GM12878 (cell line): Measurements from ENCODE around the gene WIPF1. TPM values are rescaled to one million over a fixed set of nuclear protein-coding genes. Genes with fewer than 3 reads are reported as not detected.

ENCODE experiments used
- ATF7 ChIP-seq: fragments of 450-650 bp; IDR thresholded peaks from 2 replicates; pipeline ENCODE4 v1.6.1; 2016; ENCODE audit warnings: low read depth, mild to moderate bottlenecking
- CREB1 ChIP-seq: IDR thresholded peaks from 2 replicates; pipeline ENCODE4 v1.6.1; 2012; ENCODE audit warnings: low read depth, mild to moderate bottlenecking, inconsistent platforms
- ESRRA ChIP-seq: IDR thresholded peaks from 2 replicates; pipeline ENCODE4 v1.6.1; 2012; ENCODE audit warnings: mild to moderate bottlenecking, low read length, improper control_type of control experiment
- GABPA ChIP-seq: IDR thresholded peaks from 2 replicates; pipeline ENCODE4 v1.6.1; 2014; ENCODE audit warnings: antibody characterized with exemption, low read depth, mild to moderate bottlenecking, inconsistent platforms
- HDGF ChIP-seq: fragments of 450-650 bp; IDR thresholded peaks from 2 replicates; pipeline ENCODE4 v1.6.1; 2016; ENCODE audit warnings: antibody characterized with exemption
- MEF2B ChIP-seq: fragments of 450-650 bp; IDR thresholded peaks from 2 replicates; pipeline ENCODE4 v1.6.1; 2018; ENCODE audit warnings: mild to moderate bottlenecking, moderate library complexity; ENCODE audit not compliant: partially characterized antibody, poor library complexity, severe bottlenecking
- NBN ChIP-seq: fragments of 450-650 bp; IDR thresholded peaks from 2 replicates; pipeline ENCODE4 v1.6.1; 2016
- POLR2A ChIP-seq: IDR thresholded peaks from 2 replicates; pipeline ENCODE4 v1.6.1; 2011; ENCODE audit warnings: low read depth, mild to moderate bottlenecking, low read length
- RAD51 ChIP-seq: fragments of 450-650 bp; IDR thresholded peaks from 2 replicates; pipeline ENCODE4 v1.6.1; 2016; ENCODE audit warnings: moderate library complexity, mild to moderate bottlenecking, inconsistent platforms
- SIN3A ChIP-seq: IDR thresholded peaks from 2 replicates; pipeline ENCODE4 v1.6.1; 2012; ENCODE audit warnings: low read depth, low read length, improper control_type of control experiment
- SPI1 ChIP-seq: IDR thresholded peaks from 2 replicates; pipeline ENCODE4 v1.6.1; 2011; ENCODE audit warnings: low read depth, mild to moderate bottlenecking, low read length, moderate library complexity, borderline replicate concordance; ENCODE audit not compliant: insufficient read depth
- TAF1 ChIP-seq: IDR thresholded peaks from 2 replicates; pipeline ENCODE4 v1.6.1; 2011; ENCODE audit warnings: mild to moderate bottlenecking, low read depth, low read length, borderline replicate concordance
- TCF3 ChIP-seq: IDR thresholded peaks from 2 replicates; pipeline ENCODE4 v1.6.1; 2012; ENCODE audit warnings: low read depth, mild to moderate bottlenecking, low read length, borderline replicate concordance; ENCODE audit not compliant: insufficient read depth
- TCF7 ChIP-seq: IDR thresholded peaks from 2 replicates; pipeline ENCODE4 v1.6.1; 2014; ENCODE audit warnings: antibody characterized with exemption, borderline replicate concordance
- ZNF207 ChIP-seq: fragments of 450-650 bp; IDR thresholded peaks from 2 replicates; pipeline ENCODE4 v1.6.1; 2014; ENCODE audit warnings: antibody characterized with exemption, mild to moderate bottlenecking, borderline replicate concordance
- ZNF384 ChIP-seq: IDR thresholded peaks from 2 replicates; pipeline ENCODE4 v1.6.1; 2012; ENCODE audit warnings: low read depth, mild to moderate bottlenecking, low read length, improper control_type of control experiment, borderline replicate concordance
- polyA plus RNA-seq, 11 experiments: library from polyadenylated mRNA; depleted of rRNA in 4 of 11; unstranded in 6 of 11; stranded (reverse) in 5 of 11; fragments of >200 nt; fragmentation: Nextera tagmentation in 4 of 11; fragmentation: Illumina TruSeq in 1 of 11; extraction: Ambion mirVana in 4 of 11; extraction: Trizol in 1 of 11; gene quantifications; 1 replicate in 1 of 11; 2 replicates in 10 of 11; pipeline versions ENCODE4 v1.2.1 to v1.2.3, GENCODE V29; 2011 to 2016; ENCODE audit warnings: inconsistent platforms in 2 of 11, missing spikeins in 2 of 11, low read depth in 1 of 11
- total RNA-seq, 4 experiments: library from RNA; depleted of rRNA in 3 of 4; stranded (reverse); fragments of >200 nt in 3 of 4; fragmentation: Illumina TruSeq in 1 of 4; extraction: Trizol in 1 of 4; gene quantifications; 2 replicates each; pipeline versions ENCODE4 v1.2.1 to v1.2.3, GENCODE V29; 2013 to 2021
- TF ChIP-seq, protein P1 (sequence below): fragments of 450-650 bp; IDR thresholded peaks from 2 replicates; pipeline ENCODE4 v1.6.1; 2017; ENCODE audit warnings: low read depth, mild to moderate bottlenecking, moderate library complexity
- TF ChIP-seq, protein P2 (sequence below): fragments of 450-650 bp; IDR thresholded peaks from 2 replicates; pipeline ENCODE4 v1.6.1; 2016; ENCODE audit warnings: mild to moderate bottlenecking
- TF ChIP-seq, protein P3 (sequence below), 3 experiments: IDR thresholded peaks in 2 of 3; conservative IDR thresholded peaks in 1 of 3; 2 replicates each; pipeline ENCODE4 v1.5.1; 2011; ENCODE audit warnings: low read depth in 3 of 3, low read length in 3 of 3, mild to moderate bottlenecking in 3 of 3, control low read depth in 2 of 3, moderate library complexity in 2 of 3, inconsistent platforms in 1 of 3, mixed read lengths in 1 of 3; ENCODE audit not compliant: control insufficient read depth in 2 of 3, insufficient read depth in 1 of 3; ENCODE audit errors: extremely low read depth in 1 of 3
- TF ChIP-seq, protein P4 (sequence below): IDR thresholded peaks from 2 replicates; pipeline ENCODE4 v1.6.1; 2012; ENCODE audit warnings: low read depth, low read length, improper control_type of control experiment

WIPF1 gene
- total and polyA plus RNA-seq, 10 of the 15 experiments (the other 5 are each of a cell fraction or from before 2014, with no cell fraction given): 23.1 to 188 (median 68.9) TPM

DNA sequence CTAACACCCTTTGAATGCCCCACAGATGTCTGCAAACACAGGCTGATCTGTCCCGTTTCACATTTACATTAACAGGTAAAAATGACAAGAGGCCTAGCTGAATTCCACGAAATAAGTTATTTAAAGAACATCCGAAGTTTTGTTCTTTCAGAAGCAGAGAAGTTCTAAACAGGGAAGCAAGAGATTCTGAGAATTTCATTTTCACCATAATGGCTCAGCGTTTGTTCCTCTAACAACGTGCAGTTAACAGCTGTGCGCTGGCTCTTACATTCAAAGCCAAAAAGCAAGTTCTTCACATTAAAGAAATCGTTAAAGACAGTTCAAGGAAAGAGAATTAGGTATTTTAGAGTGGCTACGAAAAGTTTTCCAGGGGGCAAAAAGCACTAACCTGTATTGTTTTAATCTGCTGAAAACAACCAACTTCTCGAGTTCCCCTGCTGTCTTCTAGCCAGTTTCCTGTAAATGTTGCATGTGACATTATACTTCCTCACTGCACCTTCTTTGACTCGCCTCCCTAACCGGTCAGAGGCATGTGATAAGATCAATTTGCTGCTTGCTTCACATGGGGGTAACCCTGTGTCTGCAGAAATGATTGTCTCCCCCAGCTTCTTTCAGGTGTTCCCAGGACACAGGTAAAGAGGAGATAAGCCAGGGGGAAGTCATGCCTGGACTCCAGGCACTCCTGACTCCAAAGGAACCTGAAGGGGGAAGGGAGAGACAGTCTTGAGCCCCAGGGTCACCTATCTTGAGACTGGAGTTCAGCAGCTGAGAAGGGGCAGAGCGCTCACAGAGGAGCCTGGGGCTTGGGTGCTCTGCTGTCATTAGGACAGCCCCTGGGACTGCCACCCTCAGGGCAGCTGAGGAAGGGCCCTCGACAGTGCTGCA, 36.8 kb upstream of the WIPF1 start (continued):
- TF ChIP-seq, protein P1, sequence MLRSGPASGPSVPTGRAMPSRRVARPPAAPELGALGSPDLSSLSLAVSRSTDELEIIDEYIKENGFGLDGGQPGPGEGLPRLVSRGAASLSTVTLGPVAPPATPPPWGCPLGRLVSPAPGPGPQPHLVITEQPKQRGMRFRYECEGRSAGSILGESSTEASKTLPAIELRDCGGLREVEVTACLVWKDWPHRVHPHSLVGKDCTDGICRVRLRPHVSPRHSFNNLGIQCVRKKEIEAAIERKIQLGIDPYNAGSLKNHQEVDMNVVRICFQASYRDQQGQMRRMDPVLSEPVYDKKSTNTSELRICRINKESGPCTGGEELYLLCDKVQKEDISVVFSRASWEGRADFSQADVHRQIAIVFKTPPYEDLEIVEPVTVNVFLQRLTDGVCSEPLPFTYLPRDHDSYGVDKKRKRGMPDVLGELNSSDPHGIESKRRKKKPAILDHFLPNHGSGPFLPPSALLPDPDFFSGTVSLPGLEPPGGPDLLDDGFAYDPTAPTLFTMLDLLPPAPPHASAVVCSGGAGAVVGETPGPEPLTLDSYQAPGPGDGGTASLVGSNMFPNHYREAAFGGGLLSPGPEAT: 0 out of 2 replicates have a peak, but pooled peaks have one; percentile 25
- TF ChIP-seq MEF2B (peak; percentile 75), TCF3 (no peak), NBN (0 out of 2 replicates have a peak, but pooled peaks have one; percentile 61), ZNF207 (no peak), TAF1 (peak; percentile 69; the same call in 1 of the 2 replicates), HDGF (peak; percentile 74; the same call in 1 of the 2 replicates), ZNF384 (no peak), POLR2A (peak; percentile 60), ATF7 (0 out of 2 replicates have a peak, but pooled peaks have one; percentile 16), SPI1 (peak; percentile 67), TCF7 (no peak), SIN3A (peak; percentile 83; the same call in 1 of the 2 replicates), CREB1 (0 out of 2 replicates have a peak, but pooled peaks have one; percentile 1), GABPA (peak; percentile 14; the same call in 1 of the 2 replicates), RAD51 (peak; percentile 71), ESRRA (no peak)
- TF ChIP-seq, protein P2, sequence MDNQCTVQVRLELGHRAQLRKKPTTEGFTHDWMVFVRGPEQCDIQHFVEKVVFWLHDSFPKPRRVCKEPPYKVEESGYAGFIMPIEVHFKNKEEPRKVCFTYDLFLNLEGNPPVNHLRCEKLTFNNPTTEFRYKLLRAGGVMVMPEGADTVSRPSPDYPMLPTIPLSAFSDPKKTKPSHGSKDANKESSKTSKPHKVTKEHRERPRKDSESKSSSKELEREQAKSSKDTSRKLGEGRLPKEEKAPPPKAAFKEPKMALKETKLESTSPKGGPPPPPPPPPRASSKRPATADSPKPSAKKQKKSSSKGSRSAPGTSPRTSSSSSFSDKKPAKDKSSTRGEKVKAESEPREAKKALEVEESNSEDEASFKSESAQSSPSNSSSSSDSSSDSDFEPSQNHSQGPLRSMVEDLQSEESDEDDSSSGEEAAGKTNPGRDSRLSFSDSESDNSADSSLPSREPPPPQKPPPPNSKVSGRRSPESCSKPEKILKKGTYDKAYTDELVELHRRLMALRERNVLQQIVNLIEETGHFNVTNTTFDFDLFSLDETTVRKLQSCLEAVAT: peak; percentile 54; the same call in 1 of the 2 replicates
- TF ChIP-seq, protein P3, sequence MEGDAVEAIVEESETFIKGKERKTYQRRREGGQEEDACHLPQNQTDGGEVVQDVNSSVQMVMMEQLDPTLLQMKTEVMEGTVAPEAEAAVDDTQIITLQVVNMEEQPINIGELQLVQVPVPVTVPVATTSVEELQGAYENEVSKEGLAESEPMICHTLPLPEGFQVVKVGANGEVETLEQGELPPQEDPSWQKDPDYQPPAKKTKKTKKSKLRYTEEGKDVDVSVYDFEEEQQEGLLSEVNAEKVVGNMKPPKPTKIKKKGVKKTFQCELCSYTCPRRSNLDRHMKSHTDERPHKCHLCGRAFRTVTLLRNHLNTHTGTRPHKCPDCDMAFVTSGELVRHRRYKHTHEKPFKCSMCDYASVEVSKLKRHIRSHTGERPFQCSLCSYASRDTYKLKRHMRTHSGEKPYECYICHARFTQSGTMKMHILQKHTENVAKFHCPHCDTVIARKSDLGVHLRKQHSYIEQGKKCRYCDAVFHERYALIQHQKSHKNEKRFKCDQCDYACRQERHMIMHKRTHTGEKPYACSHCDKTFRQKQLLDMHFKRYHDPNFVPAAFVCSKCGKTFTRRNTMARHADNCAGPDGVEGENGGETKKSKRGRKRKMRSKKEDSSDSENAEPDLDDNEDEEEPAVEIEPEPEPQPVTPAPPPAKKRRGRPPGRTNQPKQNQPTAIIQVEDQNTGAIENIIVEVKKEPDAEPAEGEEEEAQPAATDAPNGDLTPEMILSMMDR (IDR thresholded peaks at IDR 0.05 in 2 of 3, conservative IDR thresholded peaks at IDR 0.05 in 1 of 3; ENCODE audit: control insufficient read depth in 2 of 3, extremely low read depth in 1 of 3, insufficient read depth in 1 of 3, low read depth in 3 of 3, low read length in 3 of 3): peak; percentile 35 to 47 (median 45); a peak in 5 of 6 replicates
- TF ChIP-seq, protein P4, sequence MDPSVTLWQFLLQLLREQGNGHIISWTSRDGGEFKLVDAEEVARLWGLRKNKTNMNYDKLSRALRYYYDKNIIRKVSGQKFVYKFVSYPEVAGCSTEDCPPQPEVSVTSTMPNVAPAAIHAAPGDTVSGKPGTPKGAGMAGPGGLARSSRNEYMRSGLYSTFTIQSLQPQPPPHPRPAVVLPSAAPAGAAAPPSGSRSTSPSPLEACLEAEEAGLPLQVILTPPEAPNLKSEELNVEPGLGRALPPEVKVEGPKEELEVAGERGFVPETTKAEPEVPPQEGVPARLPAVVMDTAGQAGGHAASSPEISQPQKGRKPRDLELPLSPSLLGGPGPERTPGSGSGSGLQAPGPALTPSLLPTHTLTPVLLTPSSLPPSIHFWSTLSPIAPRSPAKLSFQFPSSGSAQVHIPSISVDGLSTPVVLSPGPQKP: no peak
